ENCODE measurements around the gene NDUFS4. TPM values are rescaled to one million over a fixed set of nuclear protein-coding genes. Genes with fewer than 3 reads are reported as not detected.

The NDUFS4 gene
- polyA plus RNA-seq, 1 donor from 2014 or later = 275 TPM

GRCh38 chr5:53613536-53613935 lies 53.1 kb downstream of the NDUFS4 start:
- Histone ChIP-seq H3K9me3 (ENCODE audit: low read length) (no peaks in the 10 kb centered on the region), H3F3A (ENCODE audit: insufficient read depth, low read length, poor library complexity, severe bottlenecking) (no peaks in the 10 kb centered on the region), H3K79me2 (replicated peaks; ENCODE audit: insufficient read depth, low read length) (no peaks in the 10 kb centered on the region), H3K27ac (ENCODE audit: low read length) (no peak overlapping the region), H3K4me3 (ENCODE audit: low read length) (no peak overlapping the region), H3K36me3 (ENCODE audit: insufficient read depth, low read length) (no peaks in the 10 kb centered on the region), H4K20me1 (ENCODE audit: insufficient read depth) (no peaks in the 10 kb centered on the region), H3K27me3 (ENCODE audit: insufficient read depth, low read depth, low read length) (no peaks in the 10 kb centered on the region), H3K4me2 (ENCODE audit: low read length) (no peak overlapping the region), H3K9ac (ENCODE audit: low read length) (no peak overlapping the region), H3K9me2 (ENCODE audit: insufficient read depth, low read length) (no peaks in the 10 kb centered on the region), H2AFZ (ENCODE audit: low read depth, low read length) (no peak overlapping the region)
- TF ChIP-seq EZH2 (IDR thresholded peaks at IDR 0.05; ENCODE audit: borderline replicate concordance, insufficient read depth, low read length, poor library complexity, severe bottlenecking) (no peak), TAF1 (IDR thresholded peaks at IDR 0.05; ENCODE audit: low read depth) (no peak), RAD21 (conservative IDR thresholded peaks at IDR 0.05) (no peak), MXI1 (conservative IDR thresholded peaks at IDR 0.05; ENCODE audit: poor library complexity, severe bottlenecking) (no peak), SMC3 (conservative IDR thresholded peaks at IDR 0.05; ENCODE audit: poor library complexity) (no peak), CTCF (IDR thresholded peaks at IDR 0.05; ENCODE audit: poor library complexity, severe bottlenecking) (no peak), EP300 (conservative IDR thresholded peaks at IDR 0.05; ENCODE audit: poor library complexity, severe bottlenecking) (no peak), REST (IDR thresholded peaks at IDR 0.05; ENCODE audit: borderline replicate concordance) (no peak), POLR2AphosphoS5 (IDR thresholded peaks at IDR 0.05) (no peak)

- H3K4me2 ChIP-seq (ENCODE audit: low read length) = peak overlapping the region; percentile 23
- peak overlapping the region; percentile 23 for H3K4me3 ChIP-seq (ENCODE audit: low read length)
- H4K20me1 ChIP-seq (ENCODE audit: insufficient read depth) = no peaks in the 10 kb centered on the region
- TF ChIP-seq MXI1 (conservative IDR thresholded peaks at IDR 0.05; ENCODE audit: poor library complexity, severe bottlenecking) (no peak), EP300 (conservative IDR thresholded peaks at IDR 0.05; ENCODE audit: poor library complexity, severe bottlenecking) (no peak), SMC3 (conservative IDR thresholded peaks at IDR 0.05; ENCODE audit: poor library complexity) (no peak), EZH2 (IDR thresholded peaks at IDR 0.05; ENCODE audit: borderline replicate concordance, insufficient read depth, low read length, poor library complexity, severe bottlenecking) (no peak), REST (IDR thresholded peaks at IDR 0.05; ENCODE audit: borderline replicate concordance) (no peak), POLR2AphosphoS5 (IDR thresholded peaks at IDR 0.05) (no peak), CTCF (IDR thresholded peaks at IDR 0.05; ENCODE audit: poor library complexity, severe bottlenecking) (no peak), TAF1 (IDR thresholded peaks at IDR 0.05; ENCODE audit: low read depth) (no peak), RAD21 (conservative IDR thresholded peaks at IDR 0.05) (no peak)
- H3K27me3 ChIP-seq (ENCODE audit: insufficient read depth, low read depth, low read length) = no peaks in the 10 kb centered on the region
- no peak overlapping the region for H2AFZ ChIP-seq (ENCODE audit: low read depth, low read length)
- H3K27ac ChIP-seq (ENCODE audit: low read length) = peak overlapping the region; percentile 46
- no peaks in the 10 kb centered on the region for H3K9me2 ChIP-seq (ENCODE audit: insufficient read depth, low read length)
- H3K79me2 ChIP-seq (replicated peaks; ENCODE audit: insufficient read depth, low read length) = no peaks in the 10 kb centered on the region
- no peaks in the 10 kb centered on the region for H3K9me3 ChIP-seq (ENCODE audit: low read length)
- H3F3A ChIP-seq (ENCODE audit: insufficient read depth, low read length, poor library complexity, severe bottlenecking) = no peaks in the 10 kb centered on the region
- no peaks in the 10 kb centered on the region for H3K36me3 ChIP-seq (ENCODE audit: insufficient read depth, low read length)
- peak overlapping the region; percentile 29 for H3K9ac ChIP-seq (ENCODE audit: low read length)
Observed at GRCh38 chr5:53614376-53614885, 54.0 kb downstream of the NDUFS4 start.

All from neural cell (in vitro differentiated cells).